Liver (tissue), 9 donors: Measurements from ENCODE around the gene POFUT2. TPM values are rescaled to one million over a fixed set of nuclear protein-coding genes. Genes with fewer than 3 reads are reported as not detected.

Experiments used
- DNase-seq: peaks from one replicate; pipeline ENCODE4 v3.0.0-alpha.2; 2017; ENCODE audit warnings: low spot score
- H3K27ac ChIP-seq, 2 donors: one replicate each; pipeline ENCODE4 v1.7.0; 2013; ENCODE audit warnings: inconsistent platforms in 2 of 2, low read length in 2 of 2, control low read depth in 1 of 2, low read depth in 1 of 2, mild to moderate bottlenecking in 1 of 2
- H3K27me3 ChIP-seq, 4 donors: one replicate each; pipeline versions ENCODE4 v1.6.1 to v1.7.0; 2013; ENCODE audit warnings: low read length in 3 of 4, inconsistent platforms in 1 of 4, mild to moderate bottlenecking in 1 of 4, moderate library complexity in 1 of 4; ENCODE audit not compliant: control insufficient read depth in 4 of 4, insufficient read depth in 4 of 4
- H3K36me3 ChIP-seq, 4 donors: one replicate each; pipeline versions ENCODE4 v1.6.1 to v1.7.0; 2013; ENCODE audit warnings: low read length in 3 of 4, mild to moderate bottlenecking in 3 of 4, low read depth in 1 of 4, moderate library complexity in 1 of 4; ENCODE audit not compliant: control insufficient read depth in 4 of 4, insufficient read depth in 3 of 4
- H3K4me1 ChIP-seq, 4 donors: one replicate each; pipeline versions ENCODE4 v1.6.1 to v1.7.0; 2013; ENCODE audit warnings: low read length in 3 of 4, mild to moderate bottlenecking in 3 of 4, moderate library complexity in 1 of 4; ENCODE audit not compliant: control insufficient read depth in 4 of 4, insufficient read depth in 4 of 4
- H3K4me3 ChIP-seq, 3 donors: one replicate each; pipeline versions ENCODE4 v1.6.1 to v1.7.0; 2013; ENCODE audit warnings: low read length in 3 of 3, control low read depth in 1 of 3, low read depth in 1 of 3, mild to moderate bottlenecking in 1 of 3
- H3K9ac ChIP-seq, 2 donors: one replicate each; pipeline ENCODE4 v1.7.0; 2013; ENCODE audit warnings: low read length in 2 of 2, mild to moderate bottlenecking in 2 of 2, moderate library complexity in 2 of 2, control low read depth in 1 of 2, low read depth in 1 of 2
- H3K9me3 ChIP-seq, 4 donors: one replicate each; pipeline versions ENCODE4 v1.6.1 to v1.7.0; 2013; ENCODE audit warnings: low read length in 3 of 4; ENCODE audit not compliant: control insufficient read depth in 4 of 4
- EGR1 ChIP-seq, 2 donors: IDR thresholded peaks; 2 replicates each; pipeline ENCODE4 v1.6.1; 2016 to 2018; ENCODE audit warnings: antibody characterized with exemption in 2 of 2, low read depth in 2 of 2
- FOXA1 ChIP-seq: IDR thresholded peaks from 2 replicates; pipeline ENCODE4 v1.6.1; 2016; ENCODE audit warnings: antibody characterized with exemption
- FOXA2 ChIP-seq: IDR thresholded peaks from 2 replicates; pipeline ENCODE4 v1.6.1; 2016; ENCODE audit warnings: antibody characterized with exemption
- GABPA ChIP-seq, 2 donors: IDR thresholded peaks in 1 of 2; conservative IDR thresholded peaks in 1 of 2; 2 replicates each; pipeline ENCODE4 v1.6.1; 2016; ENCODE audit warnings: antibody characterized with exemption in 2 of 2, mild to moderate bottlenecking in 1 of 2, moderate library complexity in 1 of 2
- HNF4A ChIP-seq, 2 donors: conservative IDR thresholded peaks; 2 replicates each; pipeline ENCODE4 v1.6.1; 2016; ENCODE audit warnings: antibody characterized with exemption in 2 of 2, mild to moderate bottlenecking in 2 of 2
- HNF4G ChIP-seq: IDR thresholded peaks from 2 replicates; pipeline ENCODE4 v1.6.1; 2016; ENCODE audit warnings: antibody characterized with exemption
- JUND ChIP-seq, 2 donors: IDR thresholded peaks; 2 replicates each; pipeline ENCODE4 v1.6.1; 2016; ENCODE audit warnings: antibody characterized with exemption in 2 of 2
- NR2F2 ChIP-seq: IDR thresholded peaks from 2 replicates; pipeline ENCODE4 v1.6.1; 2016; ENCODE audit warnings: antibody characterized with exemption
- RAD21 ChIP-seq, 2 donors: IDR thresholded peaks; 2 replicates each; pipeline ENCODE4 v1.6.1; 2016; ENCODE audit warnings: antibody characterized with exemption in 2 of 2, mild to moderate bottlenecking in 2 of 2
- RXRA ChIP-seq, 2 donors: IDR thresholded peaks; 2 replicates each; pipeline ENCODE4 v1.6.1; 2017 to 2018; ENCODE audit warnings: antibody characterized with exemption in 2 of 2, mild to moderate bottlenecking in 1 of 2
- SP1 ChIP-seq: IDR thresholded peaks from 2 replicates; pipeline ENCODE4 v1.6.1; 2018; ENCODE audit warnings: antibody characterized with exemption, mild to moderate bottlenecking
- TAF1 ChIP-seq: conservative IDR thresholded peaks from 2 replicates; pipeline ENCODE4 v1.6.1; 2016; ENCODE audit warnings: antibody characterized with exemption, mild to moderate bottlenecking
- YY1 ChIP-seq: IDR thresholded peaks from 2 replicates; pipeline ENCODE4 v1.6.1; 2016; ENCODE audit warnings: antibody characterized with exemption, mild to moderate bottlenecking
- WGBS: extraction: QIAGEN DNeasy Blood & Tissue Kit; methylation state at CpG from one replicate; pipeline ENCODE4 v1.1.7; 2013; 5-methylcytosine and 5-hydroxymethylcytosine counted together
- polyA plus RNA-seq, 2 donors: library from polyadenylated mRNA; stranded (reverse) in 1 of 2; unstranded in 1 of 2; fragments of 200-250 nt in 1 of 2; fragments of >200 nt in 1 of 2; fragmentation: Nextera tagmentation in 1 of 2; extraction: Ambion mirVana in 1 of 2; gene quantifications; one replicate each; pipeline versions ENCODE4 v1.2.1 to v1.2.3, GENCODE V29; 2013 to 2015
- total RNA-seq, 2 donors: library from RNA; depleted of rRNA; stranded (reverse); fragments of >200 nt; gene quantifications; one replicate each; pipeline ENCODE4 v1.2.3, GENCODE V29; 2014
- TF ChIP-seq, protein P1 (sequence below): IDR thresholded peaks from 2 replicates; pipeline ENCODE4 v1.6.1; 2016; ENCODE audit warnings: antibody characterized with exemption, mild to moderate bottlenecking
- TF ChIP-seq, protein P2 (sequence below): fragments of 150-350 bp; IDR thresholded peaks from 2 replicates; pipeline ENCODE4 v1.5.1; 2017; ENCODE audit warnings: improper control_type of control experiment, low read depth, low read length; ENCODE audit not compliant: missing input control
- TF ChIP-seq, protein P3 (sequence below): IDR thresholded peaks from 2 replicates; pipeline ENCODE4 v1.6.1; 2016; ENCODE audit warnings: antibody characterized with exemption
- TF ChIP-seq, protein P4 (sequence below): IDR thresholded peaks from 2 replicates; pipeline ENCODE4 v1.6.1; 2016; ENCODE audit warnings: antibody characterized with exemption
- TF ChIP-seq, protein P5 (sequence below): IDR thresholded peaks from 2 replicates; pipeline ENCODE4 v1.6.1; 2016; ENCODE audit warnings: antibody characterized with exemption
- donor health status: healthy.
- donor health status: healthy.
- donor health status: healthy.
- donor health status: healthy.
- donor health status: healthy.

POFUT2 gene
- total and polyA plus RNA-seq, 4 donors, result 3.3 to 15.6 (median 7.9) TPM

DNA sequence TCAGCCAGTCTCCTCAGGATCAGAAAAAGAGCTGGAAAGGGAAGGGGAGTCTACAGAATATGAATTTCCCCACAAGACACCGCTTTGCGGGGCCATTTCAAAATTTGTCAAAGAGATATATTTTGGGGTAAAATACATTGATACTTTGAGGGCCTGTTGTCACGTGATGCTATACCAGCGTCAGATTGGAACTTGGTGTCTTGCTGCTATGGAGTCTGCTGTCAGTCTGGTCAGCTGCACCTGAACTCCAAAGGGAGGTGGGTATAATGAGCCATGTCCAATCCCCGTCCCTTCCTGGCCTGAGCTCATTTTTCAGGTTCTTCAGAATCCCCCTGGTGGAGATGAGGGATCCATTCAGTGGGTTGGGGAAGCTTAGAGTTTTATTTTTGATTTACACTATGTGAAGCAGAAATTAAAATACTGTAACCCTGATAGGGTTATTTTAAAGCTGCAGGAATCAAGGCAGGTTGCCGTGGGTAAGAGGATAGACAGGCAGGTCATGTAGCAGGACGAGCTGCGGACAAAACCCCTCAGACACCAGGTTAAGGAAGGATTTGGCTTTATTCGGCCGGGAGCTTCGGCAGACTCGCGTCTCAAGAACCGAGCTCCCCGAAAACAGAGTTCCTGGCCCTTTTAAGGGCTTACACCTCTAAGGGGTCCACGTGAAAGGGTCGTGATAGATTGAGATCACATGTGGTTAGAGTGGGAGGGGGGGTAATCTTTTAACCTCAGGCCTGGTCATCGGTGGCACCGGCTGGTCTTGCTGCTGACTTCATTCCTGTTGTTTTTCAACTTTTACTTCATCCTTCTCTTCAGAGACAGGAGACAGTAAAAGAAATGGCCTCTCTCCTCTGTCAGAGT is 2.2 kb upstream of the POFUT2 start:
- Histone ChIP-seq H3K27me3 (no peaks in the 10 kb centered on the region), H3K9me3 (no peaks in the 10 kb centered on the region), H3K4me3 (no peak overlapping the region), H3K4me1 (peaks cover 10 to 29% (median 17%) of the 10 kb centered on the region in 4 donors), H3K27ac (no peak overlapping the region), H3K36me3 (peaks cover 2 to 9% (median 8%) of the 10 kb centered on the region in 4 donors), H3K9ac (no peak overlapping the region)
- 96% methylated on average over 19 of the region's 19 CpGs for WGBS
- DNase-seq, result no peak
- TF ChIP-seq, protein P1, sequence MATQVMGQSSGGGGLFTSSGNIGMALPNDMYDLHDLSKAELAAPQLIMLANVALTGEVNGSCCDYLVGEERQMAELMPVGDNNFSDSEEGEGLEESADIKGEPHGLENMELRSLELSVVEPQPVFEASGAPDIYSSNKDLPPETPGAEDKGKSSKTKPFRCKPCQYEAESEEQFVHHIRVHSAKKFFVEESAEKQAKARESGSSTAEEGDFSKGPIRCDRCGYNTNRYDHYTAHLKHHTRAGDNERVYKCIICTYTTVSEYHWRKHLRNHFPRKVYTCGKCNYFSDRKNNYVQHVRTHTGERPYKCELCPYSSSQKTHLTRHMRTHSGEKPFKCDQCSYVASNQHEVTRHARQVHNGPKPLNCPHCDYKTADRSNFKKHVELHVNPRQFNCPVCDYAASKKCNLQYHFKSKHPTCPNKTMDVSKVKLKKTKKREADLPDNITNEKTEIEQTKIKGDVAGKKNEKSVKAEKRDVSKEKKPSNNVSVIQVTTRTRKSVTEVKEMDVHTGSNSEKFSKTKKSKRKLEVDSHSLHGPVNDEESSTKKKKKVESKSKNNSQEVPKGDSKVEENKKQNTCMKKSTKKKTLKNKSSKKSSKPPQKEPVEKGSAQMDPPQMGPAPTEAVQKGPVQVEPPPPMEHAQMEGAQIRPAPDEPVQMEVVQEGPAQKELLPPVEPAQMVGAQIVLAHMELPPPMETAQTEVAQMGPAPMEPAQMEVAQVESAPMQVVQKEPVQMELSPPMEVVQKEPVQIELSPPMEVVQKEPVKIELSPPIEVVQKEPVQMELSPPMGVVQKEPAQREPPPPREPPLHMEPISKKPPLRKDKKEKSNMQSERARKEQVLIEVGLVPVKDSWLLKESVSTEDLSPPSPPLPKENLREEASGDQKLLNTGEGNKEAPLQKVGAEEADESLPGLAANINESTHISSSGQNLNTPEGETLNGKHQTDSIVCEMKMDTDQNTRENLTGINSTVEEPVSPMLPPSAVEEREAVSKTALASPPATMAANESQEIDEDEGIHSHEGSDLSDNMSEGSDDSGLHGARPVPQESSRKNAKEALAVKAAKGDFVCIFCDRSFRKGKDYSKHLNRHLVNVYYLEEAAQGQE, result no peak
- TF ChIP-seq RXRA (IDR thresholded peaks at IDR 0.05) (no peak), GABPA (IDR thresholded peaks at IDR 0.05 in 1 of 2, conservative IDR thresholded peaks at IDR 0.05 in 1 of 2) (no peak), HNF4A (conservative IDR thresholded peaks at IDR 0.05) (no peak), TAF1 (no peak), FOXA1 (no peak), FOXA2 (no peak), RAD21 (IDR thresholded peaks at IDR 0.05) (no peak), YY1 (no peak), SP1 (no peak), JUND (IDR thresholded peaks at IDR 0.05) (no peak), HNF4G (no peak), EGR1 (IDR thresholded peaks at IDR 0.05; ENCODE audit: low read depth in 2 of 2) (no peak), NR2F2 (no peak)
- TF ChIP-seq, protein P2, sequence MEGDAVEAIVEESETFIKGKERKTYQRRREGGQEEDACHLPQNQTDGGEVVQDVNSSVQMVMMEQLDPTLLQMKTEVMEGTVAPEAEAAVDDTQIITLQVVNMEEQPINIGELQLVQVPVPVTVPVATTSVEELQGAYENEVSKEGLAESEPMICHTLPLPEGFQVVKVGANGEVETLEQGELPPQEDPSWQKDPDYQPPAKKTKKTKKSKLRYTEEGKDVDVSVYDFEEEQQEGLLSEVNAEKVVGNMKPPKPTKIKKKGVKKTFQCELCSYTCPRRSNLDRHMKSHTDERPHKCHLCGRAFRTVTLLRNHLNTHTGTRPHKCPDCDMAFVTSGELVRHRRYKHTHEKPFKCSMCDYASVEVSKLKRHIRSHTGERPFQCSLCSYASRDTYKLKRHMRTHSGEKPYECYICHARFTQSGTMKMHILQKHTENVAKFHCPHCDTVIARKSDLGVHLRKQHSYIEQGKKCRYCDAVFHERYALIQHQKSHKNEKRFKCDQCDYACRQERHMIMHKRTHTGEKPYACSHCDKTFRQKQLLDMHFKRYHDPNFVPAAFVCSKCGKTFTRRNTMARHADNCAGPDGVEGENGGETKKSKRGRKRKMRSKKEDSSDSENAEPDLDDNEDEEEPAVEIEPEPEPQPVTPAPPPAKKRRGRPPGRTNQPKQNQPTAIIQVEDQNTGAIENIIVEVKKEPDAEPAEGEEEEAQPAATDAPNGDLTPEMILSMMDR, result no peak
- TF ChIP-seq, protein P3, sequence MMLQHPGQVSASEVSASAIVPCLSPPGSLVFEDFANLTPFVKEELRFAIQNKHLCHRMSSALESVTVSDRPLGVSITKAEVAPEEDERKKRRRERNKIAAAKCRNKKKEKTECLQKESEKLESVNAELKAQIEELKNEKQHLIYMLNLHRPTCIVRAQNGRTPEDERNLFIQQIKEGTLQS, result no peak
- TF ChIP-seq, protein P4, sequence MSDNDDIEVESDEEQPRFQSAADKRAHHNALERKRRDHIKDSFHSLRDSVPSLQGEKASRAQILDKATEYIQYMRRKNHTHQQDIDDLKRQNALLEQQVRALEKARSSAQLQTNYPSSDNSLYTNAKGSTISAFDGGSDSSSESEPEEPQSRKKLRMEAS, result no peak
- TF ChIP-seq, protein P5, sequence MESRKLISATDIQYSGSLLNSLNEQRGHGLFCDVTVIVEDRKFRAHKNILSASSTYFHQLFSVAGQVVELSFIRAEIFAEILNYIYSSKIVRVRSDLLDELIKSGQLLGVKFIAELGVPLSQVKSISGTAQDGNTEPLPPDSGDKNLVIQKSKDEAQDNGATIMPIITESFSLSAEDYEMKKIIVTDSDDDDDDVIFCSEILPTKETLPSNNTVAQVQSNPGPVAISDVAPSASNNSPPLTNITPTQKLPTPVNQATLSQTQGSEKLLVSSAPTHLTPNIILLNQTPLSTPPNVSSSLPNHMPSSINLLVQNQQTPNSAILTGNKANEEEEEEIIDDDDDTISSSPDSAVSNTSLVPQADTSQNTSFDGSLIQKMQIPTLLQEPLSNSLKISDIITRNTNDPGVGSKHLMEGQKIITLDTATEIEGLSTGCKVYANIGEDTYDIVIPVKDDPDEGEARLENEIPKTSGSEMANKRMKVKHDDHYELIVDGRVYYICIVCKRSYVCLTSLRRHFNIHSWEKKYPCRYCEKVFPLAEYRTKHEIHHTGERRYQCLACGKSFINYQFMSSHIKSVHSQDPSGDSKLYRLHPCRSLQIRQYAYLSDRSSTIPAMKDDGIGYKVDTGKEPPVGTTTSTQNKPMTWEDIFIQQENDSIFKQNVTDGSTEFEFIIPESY, result no peak
